PC-3 (cell line): Measurements from ENCODE around the gene GBE1. TPM values are rescaled to one million over a fixed set of nuclear protein-coding genes. Genes with fewer than 3 reads are reported as not detected.

Experiments
- ATAC-seq: fragments of 200-7000 bp; cut with Tn5 transposase; 2 replicates; pipeline ENCODE4 v1.9.1; 2020; ENCODE audit warnings: mild to moderate bottlenecking, moderate library complexity
- BruUV-seq: library from RNA; stranded (reverse); fragments of 400-500 nt; replicated peaks from 2 replicates; lab custom pipeline; 2021; lab: Mats Ljungman, UMichigan
- CTCF ChIA-PET: fragments of 300-600 bp; sonication (Branson Sonifier 250); formaldehyde crosslinking; loops from one replicate; lab custom pipeline; 2022; ENCODE audit warnings: antibody characterized with exemption; lab: Charles Lee
- POLR2A ChIA-PET: fragments of 300-600 bp; sonication (Branson Sonifier 250); formaldehyde crosslinking; loops from one replicate; lab custom pipeline; 2022; ENCODE audit warnings: antibody characterized with exemption; ENCODE audit not compliant: unreplicated experiment; lab: Charles Lee
- DNase-seq: peaks from one replicate; pipeline ENCODE4 v3.0.0-alpha.2; 2015
- H2AFZ ChIP-seq: fragments of 300-600 bp; sonication (generic); 2 replicates; pipeline ENCODE4 v1.6.0; 2016; ENCODE audit warnings: antibody characterized with exemption, low read length
- H3F3A ChIP-seq: fragments of 300-600 bp; sonication (generic); one replicate; pipeline ENCODE4 v1.6.0; 2017; ENCODE audit warnings: antibody characterized with exemption, low read length, control low read depth, mild to moderate bottlenecking; ENCODE audit not compliant: unreplicated experiment
- H3K27ac ChIP-seq: fragments of 300-600 bp; sonication (generic); 2 replicates; pipeline ENCODE4 v1.5.1; 2016; ENCODE audit warnings: mild to moderate bottlenecking, low read length
- H3K27me3 ChIP-seq: fragments of 300-600 bp; sonication (generic); 2 replicates; pipeline ENCODE4 v1.6.1; 2016; ENCODE audit warnings: low read length, mixed read lengths
- H3K36me3 ChIP-seq: fragments of 300-600 bp; sonication (generic); 2 replicates; pipeline ENCODE4 v1.6.1; 2016; ENCODE audit warnings: low read depth, mixed run types, low read length, mixed read lengths
- H3K4me1 ChIP-seq: fragments of 300-600 bp; sonication (generic); 2 replicates; pipeline ENCODE4 v1.5.1; 2016; ENCODE audit warnings: low read length; ENCODE audit not compliant: insufficient read depth
- H3K4me2 ChIP-seq: fragments of 300-600 bp; sonication (generic); 2 replicates; pipeline ENCODE4 v1.6.0; 2016; ENCODE audit warnings: low read length
- H3K4me3 ChIP-seq: fragments of 300-600 bp; sonication (generic); 2 replicates; pipeline ENCODE4 v1.5.1; 2016; ENCODE audit warnings: mild to moderate bottlenecking, low read length, mixed read lengths
- H3K79me2 ChIP-seq: fragments of 300-600 bp; sonication (generic); 2 replicates; pipeline ENCODE4 v1.6.1; 2017; ENCODE audit warnings: low read length, mixed read lengths
- H3K9ac ChIP-seq: fragments of 300-600 bp; sonication (generic); 2 replicates; pipeline ENCODE4 v1.6.0; 2016; ENCODE audit warnings: mild to moderate bottlenecking, low read length
- H3K9me2 ChIP-seq: fragments of 300-600 bp; sonication (generic); replicated peaks from 2 replicates; pipeline ENCODE4 v1.6.1; 2016; ENCODE audit warnings: mixed run types, low read length, mixed read lengths
- H3K9me3 ChIP-seq: fragments of 300-600 bp; sonication (generic); 2 replicates; pipeline ENCODE4 v1.6.1; 2016; ENCODE audit warnings: low read length, mixed read lengths
- H4K20me1 ChIP-seq: fragments of 300-600 bp; sonication (generic); 2 replicates; pipeline ENCODE4 v1.6.1; 2016; ENCODE audit warnings: low read length, mixed read lengths
- EZH2 ChIP-seq: fragments of 300-600 bp; sonication (generic); IDR thresholded peaks from one replicate; pipeline ENCODE4 v1.6.1; 2017; ENCODE audit warnings: antibody characterized with exemption, mild to moderate bottlenecking, low read length; ENCODE audit not compliant: unreplicated experiment
- EZH2phosphoT487 ChIP-seq: fragments of 300-600 bp; sonication (generic); IDR thresholded peaks from 2 replicates; pipeline ENCODE4 v1.6.1; 2018; ENCODE audit warnings: mild to moderate bottlenecking, antibody characterized with exemption, low read length, borderline replicate concordance
- intact Hi-C: fragments of 100-400 bp; cut with micrococcal nuclease; formaldehyde crosslinking; loops from 2 replicates; pipeline ENCODE4 v1.9.0; 2023
- total RNA-seq: library from RNA; depleted of rRNA; stranded (reverse); fragments of >200 nt; gene quantifications from 2 replicates; pipeline ENCODE4 v1.2.3, GENCODE V29; 2014
- TF ChIP-seq, protein P1 (sequence below): fragments of 300-600 bp; sonication (generic); conservative IDR thresholded peaks from 2 replicates; pipeline ENCODE4 v1.5.1; 2017; ENCODE audit warnings: antibody characterized with exemption, low read depth, mild to moderate bottlenecking, low read length

GBE1 gene
- total RNA-seq, 1 experiment from 2014 or later, result 57.7 TPM

DNA sequence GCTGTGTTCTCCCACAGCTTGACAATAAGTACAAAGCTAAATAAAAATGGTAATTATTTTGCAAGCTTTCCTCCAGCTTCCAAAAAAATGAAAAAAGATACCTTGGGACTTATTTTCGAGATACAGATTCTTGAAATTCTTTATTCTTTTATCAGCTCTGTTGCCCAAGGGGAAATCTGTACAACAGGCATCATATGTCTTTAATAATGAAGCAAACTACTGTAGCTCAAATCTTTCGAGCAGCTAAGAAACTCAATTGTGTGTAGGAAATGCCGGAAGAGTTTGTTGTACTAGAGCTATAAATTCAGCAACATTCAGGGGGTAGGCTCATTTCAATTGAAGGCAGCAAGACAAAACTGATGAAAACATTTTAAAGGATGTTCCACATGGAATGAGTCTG lies 297.7 kb downstream of the GBE1 start:
- ChIA-PET POLR2A (no interaction called here), CTCF (no interaction called here)
- Histone ChIP-seq H3K79me2 (no peaks in the 10 kb centered on the region), H4K20me1 (no peaks in the 10 kb centered on the region), H3K9ac (no peak overlapping the region), H3K4me1 (0 out of 2 replicates have a peak, but pooled peaks cover 9% of the 10 kb centered on the region), H3K9me3 (no peaks in the 10 kb centered on the region), H3K27me3 (no peaks in the 10 kb centered on the region), H3K4me2 (no peak overlapping the region), H3F3A (no peaks in the 10 kb centered on the region), H3K4me3 (no peak overlapping the region), H3K27ac (no peak overlapping the region), H2AFZ (no peak overlapping the region), H3K36me3 (no peaks in the 10 kb centered on the region), H3K9me2 (no peaks in the 10 kb centered on the region)
- intact Hi-C loops, result no loop called here
- DNase-seq, result no peak
- BruUV-seq, result no TSS peak
- TF ChIP-seq EZH2phosphoT487, result no peak
- TF ChIP-seq, protein P1, sequence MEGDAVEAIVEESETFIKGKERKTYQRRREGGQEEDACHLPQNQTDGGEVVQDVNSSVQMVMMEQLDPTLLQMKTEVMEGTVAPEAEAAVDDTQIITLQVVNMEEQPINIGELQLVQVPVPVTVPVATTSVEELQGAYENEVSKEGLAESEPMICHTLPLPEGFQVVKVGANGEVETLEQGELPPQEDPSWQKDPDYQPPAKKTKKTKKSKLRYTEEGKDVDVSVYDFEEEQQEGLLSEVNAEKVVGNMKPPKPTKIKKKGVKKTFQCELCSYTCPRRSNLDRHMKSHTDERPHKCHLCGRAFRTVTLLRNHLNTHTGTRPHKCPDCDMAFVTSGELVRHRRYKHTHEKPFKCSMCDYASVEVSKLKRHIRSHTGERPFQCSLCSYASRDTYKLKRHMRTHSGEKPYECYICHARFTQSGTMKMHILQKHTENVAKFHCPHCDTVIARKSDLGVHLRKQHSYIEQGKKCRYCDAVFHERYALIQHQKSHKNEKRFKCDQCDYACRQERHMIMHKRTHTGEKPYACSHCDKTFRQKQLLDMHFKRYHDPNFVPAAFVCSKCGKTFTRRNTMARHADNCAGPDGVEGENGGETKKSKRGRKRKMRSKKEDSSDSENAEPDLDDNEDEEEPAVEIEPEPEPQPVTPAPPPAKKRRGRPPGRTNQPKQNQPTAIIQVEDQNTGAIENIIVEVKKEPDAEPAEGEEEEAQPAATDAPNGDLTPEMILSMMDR, result no peak
- no peak for TF ChIP-seq EZH2
- ATAC-seq, result no peak

DNA sequence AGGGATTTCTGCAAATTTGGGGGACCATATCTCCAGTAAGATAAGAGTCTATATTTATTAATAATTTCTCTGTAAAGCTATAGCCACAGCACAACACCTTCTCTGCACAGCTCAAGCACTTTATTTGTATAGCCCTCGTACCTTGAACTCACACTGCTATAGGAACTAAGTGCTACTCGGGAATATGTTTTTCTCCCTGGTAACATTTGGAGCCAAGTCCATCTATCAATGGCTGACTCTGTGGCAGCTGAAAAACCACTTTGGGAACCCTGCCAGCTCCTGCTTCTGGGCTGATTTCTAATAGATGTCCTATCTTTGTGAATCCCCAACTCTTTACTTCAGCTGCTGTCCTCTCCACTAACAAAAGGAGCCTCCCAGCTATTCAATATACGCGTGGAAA lies 298.5 kb downstream of the GBE1 start:
- no peaks in the 10 kb centered on the region for H3K27me3 ChIP-seq
- POLR2A ChIA-PET, result no interaction called here
- TF ChIP-seq EZH2phosphoT487 (no peak), EZH2 (no peak)
- TF ChIP-seq, protein P1, result no peak
- BruUV-seq, result no TSS peak
- no peak overlapping the region for H3K4me2 ChIP-seq
- H3K9me2 ChIP-seq, result no peaks in the 10 kb centered on the region
- H3K27ac ChIP-seq, result no peak overlapping the region
- no peaks in the 10 kb centered on the region for H4K20me1 ChIP-seq
- intact Hi-C loops, result no loop called here
- 0 out of 2 replicates have a peak, but pooled peaks cover 9% of the 10 kb centered on the region for H3K4me1 ChIP-seq
- H2AFZ ChIP-seq, result no peak overlapping the region
- H3F3A ChIP-seq, result no peaks in the 10 kb centered on the region
- H3K36me3 ChIP-seq, result no peaks in the 10 kb centered on the region
- no peak overlapping the region for H3K4me3 ChIP-seq
- no peak overlapping the region for H3K9ac ChIP-seq
- no peaks in the 10 kb centered on the region for H3K9me3 ChIP-seq
- H3K79me2 ChIP-seq, result no peaks in the 10 kb centered on the region
- CTCF ChIA-PET, result no interaction called here
- DNase-seq, result no peak
- ATAC-seq, result no peak

DNA sequence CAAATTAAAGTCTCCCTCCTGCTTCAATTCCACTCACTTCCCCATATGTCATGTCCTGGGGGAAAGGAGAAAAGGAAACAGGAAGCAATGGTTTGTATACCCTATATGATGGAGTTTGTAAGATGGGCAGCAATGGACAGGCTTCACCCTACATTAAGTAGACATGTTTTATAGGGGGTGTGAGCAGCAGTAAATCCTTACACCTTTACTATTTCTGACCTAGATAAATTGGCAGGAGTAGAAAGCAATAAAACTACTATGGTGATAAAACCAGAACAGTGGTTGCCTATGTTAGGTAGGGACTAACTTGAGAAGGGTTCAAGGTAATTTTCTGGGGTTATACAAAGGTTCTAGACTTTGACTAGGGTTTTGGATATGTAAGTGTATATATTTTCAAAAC lies 301.7 kb downstream of the GBE1 start:
- H3K27me3 ChIP-seq, result no peaks in the 10 kb centered on the region
- H3K9ac ChIP-seq, result no peak overlapping the region
- DNase-seq (no peak), ATAC-seq (no peak)
- H2AFZ ChIP-seq, result no peak overlapping the region
- TF ChIP-seq EZH2phosphoT487 (no peak), EZH2 (no peak)
- TF ChIP-seq, protein P1, result no peak
- intact Hi-C loops, result no loop called here
- H4K20me1 ChIP-seq, result no peaks in the 10 kb centered on the region
- BruUV-seq, result no TSS peak
- ChIA-PET CTCF (no interaction called here), POLR2A (no interaction called here)
- no peak overlapping the region for H3K4me2 ChIP-seq
- H3K4me1 ChIP-seq, result no peaks in the 10 kb centered on the region
- H3F3A ChIP-seq, result no peaks in the 10 kb centered on the region
- H3K9me3 ChIP-seq, result no peaks in the 10 kb centered on the region
- H3K9me2 ChIP-seq, result no peaks in the 10 kb centered on the region
- no peak overlapping the region for H3K27ac ChIP-seq
- H3K4me3 ChIP-seq, result no peak overlapping the region
- H3K36me3 ChIP-seq, result no peaks in the 10 kb centered on the region
- no peaks in the 10 kb centered on the region for H3K79me2 ChIP-seq
